ENCODE data around the gene FAM163B. TPM values are rescaled to one million over a fixed set of nuclear protein-coding genes. Genes with fewer than 3 reads are reported as not detected.

FAM163B gene
- total RNA-seq, 1 donor = not detected

- no peak for TF ChIP-seq CTCF (IDR thresholded peaks at IDR 0.05; ENCODE audit: insufficient read depth, low read length)
- DNase-seq (ENCODE audit: low read depth) = no peak
- no peak overlapping the region for H3K4me3 ChIP-seq (ENCODE audit: low read depth, low read length)
Observed at GRCh38 chr9:133543772-133544467, 65.3 kb downstream of the FAM163B start.

DNA sequence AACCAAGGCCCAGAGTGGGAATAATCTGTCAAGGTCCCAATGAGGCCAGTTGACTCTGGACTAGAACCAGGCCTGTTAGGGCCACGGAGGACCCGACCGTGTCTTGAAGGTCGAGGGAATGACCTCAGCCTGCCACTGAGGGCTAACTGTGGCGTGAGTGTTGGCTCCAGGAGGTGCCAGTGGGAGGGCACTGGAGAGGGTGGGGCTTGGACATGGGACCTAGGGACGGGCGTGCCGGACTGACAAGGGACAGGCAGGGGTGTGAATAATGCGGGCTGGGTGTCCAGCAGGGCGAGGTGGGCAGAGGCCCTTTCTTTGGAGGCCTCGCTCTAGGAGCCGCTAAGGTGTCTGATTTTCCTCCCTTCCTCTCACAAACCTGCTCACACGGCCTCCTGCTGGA is 67.2 kb downstream of the FAM163B start:
- no peak for TF ChIP-seq CTCF (IDR thresholded peaks at IDR 0.05; ENCODE audit: insufficient read depth, low read length)
- H3K4me3 ChIP-seq (ENCODE audit: low read depth, low read length) = no peak overlapping the region
- no peak for DNase-seq (ENCODE audit: low read depth)

GRCh38 chr9:133540698-133541025 is 68.5 kb downstream of the FAM163B start:
- no peak overlapping the region for H3K4me3 ChIP-seq (ENCODE audit: low read depth, low read length)
- no peak for DNase-seq (ENCODE audit: low read depth)
- no peak for TF ChIP-seq CTCF (IDR thresholded peaks at IDR 0.05; ENCODE audit: insufficient read depth, low read length)

DNA sequence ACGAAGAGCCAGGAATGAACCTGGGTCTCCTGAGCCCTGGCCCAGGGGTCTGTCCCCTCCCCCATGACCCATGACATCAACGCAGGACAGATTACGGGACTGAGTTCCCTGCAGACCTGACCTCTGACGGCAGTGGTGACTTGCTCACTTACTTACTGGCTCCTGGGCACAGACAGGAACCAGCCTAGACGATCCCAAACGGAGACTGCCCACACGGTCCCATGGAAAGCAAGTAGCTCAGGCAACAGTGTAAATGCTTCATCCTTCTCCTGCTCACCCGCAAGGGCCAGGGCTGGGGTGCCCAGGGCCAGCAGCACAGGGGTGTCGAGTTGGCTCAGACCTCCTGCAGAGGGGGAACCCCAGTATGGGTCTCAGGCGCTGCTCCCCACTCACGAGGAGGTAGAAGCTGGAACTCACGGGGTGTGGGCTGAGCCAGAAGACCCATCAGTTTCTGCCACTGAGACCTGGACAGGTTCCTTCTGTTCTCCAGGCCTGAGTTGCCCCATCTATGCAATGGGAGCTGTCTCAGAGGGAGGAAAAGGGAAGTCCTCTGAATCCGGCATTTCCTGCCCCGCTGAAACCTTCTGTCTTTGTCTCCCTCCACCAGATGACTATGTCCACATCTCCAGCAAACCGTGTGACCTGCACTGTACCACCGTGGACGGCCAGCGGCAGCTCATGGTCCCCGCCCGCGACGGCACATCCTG is 69.0 kb downstream of the FAM163B start:
- DNase-seq (ENCODE audit: low read depth) = no peak
- TF ChIP-seq CTCF (IDR thresholded peaks at IDR 0.05; ENCODE audit: insufficient read depth, low read length) = no peak
- H3K4me3 ChIP-seq (ENCODE audit: low read depth, low read length) = no peak overlapping the region

- H3K4me3 ChIP-seq (ENCODE audit: low read depth, low read length) = no peak overlapping the region
- no peak for TF ChIP-seq CTCF (IDR thresholded peaks at IDR 0.05; ENCODE audit: insufficient read depth, low read length)
- no peak for DNase-seq (ENCODE audit: low read depth)
Observed at GRCh38 chr9:133538851-133539833, 70.0 kb downstream of the FAM163B start.

- TF ChIP-seq CTCF (IDR thresholded peaks at IDR 0.05; ENCODE audit: insufficient read depth, low read length) = no peak
- H3K4me3 ChIP-seq (ENCODE audit: low read depth, low read length) = no peak overlapping the region
- DNase-seq (ENCODE audit: low read depth) = no peak
Observed at GRCh38 chr9:133538176-133538575, 71.0 kb downstream of the FAM163B start.

Data from fibroblast of the aortic adventitia (primary cell).